Glutamatergic neuron (in vitro differentiated cells): ENCODE results near the gene EEFSEC. TPM values are rescaled to one million over a fixed set of nuclear protein-coding genes. Genes with fewer than 3 reads are reported as not detected.
A peak's percentile ranks its signal among the peaks of the same experiment; 100 is the strongest.

Experiments used
- DNase-seq: peaks from one replicate; pipeline ENCODE4 v3.0.0; 2022
- H3K27ac Mint-ChIP-seq: one replicate; pipeline ENCODE4 v1.8.0; 2020; ENCODE audit warnings: mild to moderate bottlenecking, mixed read lengths, inconsistent platforms; ENCODE audit not compliant: unreplicated experiment
- H3K27me3 Mint-ChIP-seq: one replicate; pipeline ENCODE4 v1.8.0; 2020; ENCODE audit warnings: mild to moderate bottlenecking, moderate library complexity, mixed read lengths, inconsistent platforms; ENCODE audit not compliant: unreplicated experiment
- H3K36me3 Mint-ChIP-seq: one replicate; pipeline ENCODE4 v1.8.0; 2020; ENCODE audit warnings: mild to moderate bottlenecking, mixed read lengths, inconsistent platforms; ENCODE audit not compliant: unreplicated experiment
- H3K4me1 Mint-ChIP-seq: one replicate; pipeline ENCODE4 v1.8.0; 2020; ENCODE audit warnings: mild to moderate bottlenecking, low read depth, mixed read lengths, inconsistent platforms; ENCODE audit not compliant: unreplicated experiment
- H3K4me3 Mint-ChIP-seq: one replicate; pipeline ENCODE4 v1.8.0; 2020; ENCODE audit warnings: mild to moderate bottlenecking, mixed read lengths, inconsistent platforms; ENCODE audit not compliant: unreplicated experiment
- H3K9me3 Mint-ChIP-seq: one replicate; pipeline ENCODE4 v1.8.0; 2020; ENCODE audit warnings: mild to moderate bottlenecking, moderate library complexity, mixed read lengths, inconsistent platforms; ENCODE audit not compliant: unreplicated experiment
- CTCF ChIP-seq: fragments of 200-600 bp; sonication (generic); IDR thresholded peaks from one replicate; pipeline ENCODE4 v1.5.0; 2021; ENCODE audit not compliant: partially characterized antibody, unreplicated experiment
- total RNA-seq: library from RNA; stranded (reverse); fragmentation: NEBNext Ultra II Directional; extraction: Animal tissue kit (Norgen Biotek cat#: 25700); gene quantifications from one replicate; pipeline ENCODE4 v1.2.1, GENCODE V29; 2021; ENCODE audit not compliant: unreplicated experiment

Gene EEFSEC
- total RNA-seq, 1 donor from 2014 or later, result 8.3 TPM

- H3K4me1 Mint-ChIP-seq, result peaks cover 31% of the 10 kb centered on the region
- peaks cover 11% of the 10 kb centered on the region for H3K27me3 Mint-ChIP-seq
- no peak for TF ChIP-seq CTCF
- H3K36me3 Mint-ChIP-seq, result no peaks in the 10 kb centered on the region
- H3K4me3 Mint-ChIP-seq, result no peak overlapping the region
- peaks cover 17% of the 10 kb centered on the region for H3K9me3 Mint-ChIP-seq
- no peak for DNase-seq
- no peak overlapping the region for H3K27ac Mint-ChIP-seq
Observed at GRCh38 chr3:128320551-128321340, 167.5 kb downstream of the EEFSEC start.

GRCh38 chr3:128321418-128321817, 168.1 kb downstream of the EEFSEC start:
- no peak for DNase-seq
- no peaks in the 10 kb centered on the region for H3K36me3 Mint-ChIP-seq
- H3K4me1 Mint-ChIP-seq, result peaks cover 33% of the 10 kb centered on the region
- no peak overlapping the region for H3K4me3 Mint-ChIP-seq
- H3K27ac Mint-ChIP-seq, result no peak overlapping the region
- H3K27me3 Mint-ChIP-seq, result peaks cover 11% of the 10 kb centered on the region
- no peak for TF ChIP-seq CTCF
- H3K9me3 Mint-ChIP-seq, result peaks cover 19% of the 10 kb centered on the region

- Mint-ChIP-seq H3K9me3 (peaks cover 18% of the 10 kb centered on the region), H3K36me3 (no peaks in the 10 kb centered on the region), H3K4me3 (no peak overlapping the region), H3K27ac (no peak overlapping the region), H3K4me1 (peaks cover 28% of the 10 kb centered on the region), H3K27me3 (peaks cover 11% of the 10 kb centered on the region)
- peak; percentile 56 for TF ChIP-seq CTCF
- peak; percentile 71 for DNase-seq
Observed at GRCh38 chr3:128322030-128323022, 169.0 kb downstream of the EEFSEC start.

- no peak overlapping the region for H3K4me3 Mint-ChIP-seq
- DNase-seq, result no peak
- no peak overlapping the region for H3K27ac Mint-ChIP-seq
- no peak for TF ChIP-seq CTCF
- peaks cover 6% of the 10 kb centered on the region for H3K27me3 Mint-ChIP-seq
- H3K9me3 Mint-ChIP-seq, result peaks cover 9% of the 10 kb centered on the region
- peaks cover 17% of the 10 kb centered on the region for H3K4me1 Mint-ChIP-seq
- no peaks in the 10 kb centered on the region for H3K36me3 Mint-ChIP-seq
Observed at GRCh38 chr3:128323206-128324081, 170.2 kb downstream of the EEFSEC start.
